Measurements from ENCODE around the gene TRIM44. TPM values are rescaled to one million over a fixed set of nuclear protein-coding genes. Genes with fewer than 3 reads are reported as not detected.

TRIM44 gene
- total RNA-seq, 1 donor from 2014 or later = 62.8 TPM

DNA sequence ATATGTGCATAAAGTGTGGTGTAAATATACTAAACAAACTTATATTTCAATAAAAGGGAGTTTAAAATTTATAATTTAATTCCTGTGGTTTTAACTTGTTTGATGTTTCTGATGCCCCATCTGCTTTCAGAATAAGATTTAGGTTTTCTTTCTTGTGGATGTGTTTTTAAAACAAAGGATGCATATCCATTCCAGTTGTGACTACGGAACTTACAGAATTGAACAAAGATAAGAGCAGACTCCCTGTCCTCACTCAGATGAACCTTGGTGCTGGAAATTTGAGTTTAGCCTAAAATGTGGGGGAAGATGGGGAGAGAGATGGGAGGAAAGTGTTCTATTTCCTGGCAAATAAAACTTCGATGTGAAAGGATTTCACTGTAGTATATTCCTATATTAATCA lies 41.8 kb upstream of the TRIM44 start:
- TF ChIP-seq, protein P1, sequence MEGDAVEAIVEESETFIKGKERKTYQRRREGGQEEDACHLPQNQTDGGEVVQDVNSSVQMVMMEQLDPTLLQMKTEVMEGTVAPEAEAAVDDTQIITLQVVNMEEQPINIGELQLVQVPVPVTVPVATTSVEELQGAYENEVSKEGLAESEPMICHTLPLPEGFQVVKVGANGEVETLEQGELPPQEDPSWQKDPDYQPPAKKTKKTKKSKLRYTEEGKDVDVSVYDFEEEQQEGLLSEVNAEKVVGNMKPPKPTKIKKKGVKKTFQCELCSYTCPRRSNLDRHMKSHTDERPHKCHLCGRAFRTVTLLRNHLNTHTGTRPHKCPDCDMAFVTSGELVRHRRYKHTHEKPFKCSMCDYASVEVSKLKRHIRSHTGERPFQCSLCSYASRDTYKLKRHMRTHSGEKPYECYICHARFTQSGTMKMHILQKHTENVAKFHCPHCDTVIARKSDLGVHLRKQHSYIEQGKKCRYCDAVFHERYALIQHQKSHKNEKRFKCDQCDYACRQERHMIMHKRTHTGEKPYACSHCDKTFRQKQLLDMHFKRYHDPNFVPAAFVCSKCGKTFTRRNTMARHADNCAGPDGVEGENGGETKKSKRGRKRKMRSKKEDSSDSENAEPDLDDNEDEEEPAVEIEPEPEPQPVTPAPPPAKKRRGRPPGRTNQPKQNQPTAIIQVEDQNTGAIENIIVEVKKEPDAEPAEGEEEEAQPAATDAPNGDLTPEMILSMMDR (IDR thresholded peaks at IDR 0.05) = no peak
- DNase-seq (no peak), ATAC-seq (no peak)
- Histone ChIP-seq H3K36me3 (no peaks in the 10 kb centered on the region), H3K4me3 (no peak overlapping the region), H3K27me3 (ENCODE audit: low read depth) (peaks cover 29% of the 10 kb centered on the region), H3K4me1 (peaks cover 18% of the 10 kb centered on the region), H3K9me3 (no peaks in the 10 kb centered on the region), H3K27ac (no peak overlapping the region)
- intact Hi-C loops (cut with DNase I) = no loop called here

DNA sequence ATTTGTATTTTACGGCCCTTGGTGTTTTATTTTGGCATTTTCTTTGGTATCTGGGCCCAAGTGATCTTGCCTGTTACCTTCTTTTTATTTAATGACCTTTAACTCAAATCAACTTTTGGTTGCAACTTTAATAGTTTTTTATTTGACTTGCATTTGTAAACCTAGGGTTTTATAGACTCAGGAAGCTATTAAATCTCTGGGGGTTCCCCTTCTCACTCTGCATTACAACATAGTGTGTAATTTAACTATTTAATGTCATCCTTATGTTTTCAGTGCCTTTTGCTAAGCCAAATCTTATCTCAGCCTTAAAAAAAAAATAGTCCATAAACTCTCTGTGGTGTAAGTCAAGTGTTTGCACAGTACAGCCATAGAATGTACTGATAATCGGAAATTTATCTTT lies 41.0 kb upstream of the TRIM44 start:
- no peak for ATAC-seq
- H3K27ac ChIP-seq = no peak overlapping the region
- H3K4me3 ChIP-seq = no peak overlapping the region
- intact Hi-C loops (cut with DNase I) = no loop called here
- TF ChIP-seq, protein P1 (IDR thresholded peaks at IDR 0.05) = no peak
- H3K27me3 ChIP-seq (ENCODE audit: low read depth) = peaks cover 29% of the 10 kb centered on the region
- DNase-seq = no peak
- H3K9me3 ChIP-seq = no peaks in the 10 kb centered on the region
- H3K4me1 ChIP-seq = peaks cover 18% of the 10 kb centered on the region
- H3K36me3 ChIP-seq = no peaks in the 10 kb centered on the region

DNA sequence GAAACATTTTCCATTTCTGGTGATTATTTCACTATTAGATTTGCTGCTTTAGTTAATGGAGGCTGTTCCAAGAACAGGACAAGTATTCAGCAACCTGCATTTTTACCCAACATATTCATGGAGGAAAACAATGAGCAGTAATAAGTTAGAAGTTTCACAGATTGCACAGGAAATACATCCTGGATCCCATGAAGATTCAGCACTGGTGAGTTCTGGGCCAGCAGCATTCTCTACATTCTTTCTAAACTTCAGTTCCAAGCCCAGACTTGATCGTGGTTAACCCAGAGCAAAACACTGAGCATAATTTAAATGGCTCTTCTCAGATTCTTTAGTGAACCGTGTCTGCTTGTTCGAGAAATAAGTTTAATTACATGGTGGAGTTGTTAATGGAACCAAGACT lies 40.5 kb upstream of the TRIM44 start:
- intact Hi-C loops (cut with DNase I) = no loop called here
- Histone ChIP-seq H3K4me1 (peaks cover 18% of the 10 kb centered on the region), H3K27me3 (ENCODE audit: low read depth) (peaks cover 29% of the 10 kb centered on the region), H3K27ac (no peak overlapping the region), H3K36me3 (no peaks in the 10 kb centered on the region), H3K9me3 (no peaks in the 10 kb centered on the region), H3K4me3 (no peak overlapping the region)
- TF ChIP-seq, protein P1 (IDR thresholded peaks at IDR 0.05) = no peak
- no peak for DNase-seq
- ATAC-seq = no peak

DNA sequence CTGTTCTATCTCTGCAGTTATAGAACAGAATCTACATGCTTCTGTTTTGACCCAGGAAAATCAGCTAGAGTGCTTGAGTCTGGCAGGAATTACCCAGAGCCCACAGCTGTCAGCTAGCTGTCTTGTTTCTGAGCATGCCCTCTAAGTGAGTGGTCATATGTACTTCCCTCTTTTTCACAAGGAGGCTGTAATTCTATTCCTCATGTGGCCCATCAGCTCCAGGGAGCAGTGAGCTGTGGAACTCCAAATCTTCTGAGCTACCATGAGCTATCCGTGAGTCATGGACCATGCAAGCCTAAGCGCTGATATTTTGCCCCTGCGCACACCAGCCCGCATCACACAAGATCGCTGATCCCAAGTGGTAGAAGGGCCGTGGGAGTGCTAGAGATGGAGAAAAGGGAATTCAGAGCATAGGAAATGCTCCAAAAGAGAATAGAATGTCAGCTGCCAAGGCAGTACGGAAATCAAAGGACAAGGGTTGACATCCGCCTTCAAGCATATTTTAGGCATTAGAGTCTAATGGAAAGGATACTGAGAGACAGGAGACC lies 38.9 kb upstream of the TRIM44 start:
- H3K36me3 ChIP-seq = no peaks in the 10 kb centered on the region
- no peak overlapping the region for H3K27ac ChIP-seq
- intact Hi-C loops (cut with DNase I) = no loop called here
- no peak for DNase-seq
- peaks cover 29% of the 10 kb centered on the region for H3K27me3 ChIP-seq (ENCODE audit: low read depth)
- H3K4me1 ChIP-seq = peaks cover 18% of the 10 kb centered on the region
- TF ChIP-seq, protein P1 (IDR thresholded peaks at IDR 0.05) = no peak
- no peaks in the 10 kb centered on the region for H3K9me3 ChIP-seq
- no peak overlapping the region for H3K4me3 ChIP-seq
- no peak for ATAC-seq

DNA sequence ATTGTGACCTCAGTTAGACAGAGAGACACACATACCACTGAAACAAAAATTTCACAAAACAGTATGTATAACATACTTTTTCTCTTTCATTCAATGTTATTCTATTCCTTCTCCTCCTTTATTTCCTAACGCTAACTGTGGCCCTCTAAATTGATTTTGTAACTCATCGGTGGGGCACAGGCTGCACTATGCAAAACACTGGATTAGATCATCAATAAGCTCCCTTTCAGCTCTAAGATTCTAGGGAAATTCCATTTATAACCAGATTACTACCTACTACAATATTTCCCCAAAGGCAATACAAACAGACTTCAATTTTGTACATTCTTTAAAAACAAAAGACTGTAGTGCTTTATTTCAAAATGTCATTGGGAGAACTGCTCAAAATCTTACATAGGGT lies 38.3 kb upstream of the TRIM44 start:
- Histone ChIP-seq H3K36me3 (no peaks in the 10 kb centered on the region), H3K27me3 (ENCODE audit: low read depth) (peaks cover 22% of the 10 kb centered on the region), H3K9me3 (no peaks in the 10 kb centered on the region), H3K4me3 (no peak overlapping the region), H3K4me1 (peaks cover 12% of the 10 kb centered on the region), H3K27ac (no peak overlapping the region)
- intact Hi-C loops (cut with DNase I) = no loop called here
- TF ChIP-seq, protein P1 (IDR thresholded peaks at IDR 0.05) = no peak
- ATAC-seq (no peak), DNase-seq (no peak)

DNA sequence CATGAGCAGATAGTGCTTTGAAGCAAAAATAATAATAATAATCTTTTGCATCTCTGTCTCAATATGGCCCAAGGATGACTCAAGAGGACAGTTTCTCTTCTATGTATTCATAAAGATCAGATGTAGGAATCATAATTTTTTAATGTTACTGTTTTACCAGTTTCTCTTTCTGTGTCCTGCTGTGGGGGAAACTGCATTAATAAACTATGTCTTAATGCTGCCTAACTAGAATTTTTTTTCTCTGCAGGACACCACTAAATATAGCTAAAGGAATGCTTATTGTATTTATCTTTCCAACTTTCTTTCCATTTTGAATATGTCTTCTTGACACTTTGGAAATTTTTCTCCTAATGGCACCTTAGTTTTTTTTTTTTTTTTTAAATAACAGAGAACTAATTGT lies 37.8 kb upstream of the TRIM44 start:
- Histone ChIP-seq H3K27me3 (ENCODE audit: low read depth) (peaks cover 18% of the 10 kb centered on the region), H3K4me3 (no peak overlapping the region), H3K9me3 (no peaks in the 10 kb centered on the region), H3K4me1 (peaks cover 7% of the 10 kb centered on the region), H3K27ac (no peak overlapping the region), H3K36me3 (no peaks in the 10 kb centered on the region)
- ATAC-seq (no peak), DNase-seq (no peak)
- intact Hi-C loops (cut with DNase I) = no loop called here
- TF ChIP-seq, protein P1 (IDR thresholded peaks at IDR 0.05) = no peak
